ENCODE measurements around the gene PHLDA3.
A peak's percentile ranks its signal among the peaks of the same experiment; 100 is the strongest.
"Not testable (repeated sequence)": the region's sequence is repeated elsewhere in the genome, so short reads cannot be mapped to it uniquely, and the experiment has no call there.

The PHLDA3 gene

GRCh38 chr1:201486187-201486586 lies 17.2 kb upstream of the PHLDA3 start:
- no peak for DNase-seq (ENCODE audit: low spot score)

- DNase-seq (ENCODE audit: low spot score), result no peak
These were observed 16.3 kb upstream of the PHLDA3 start for GRCh38 chr1:201485184-201485774.

- no peak for DNase-seq (ENCODE audit: low spot score)
These were observed 14.5 kb upstream of the PHLDA3 start for GRCh38 chr1:201483373-201483949.

- no peak for DNase-seq (ENCODE audit: low spot score)
These were observed 13.8 kb upstream of the PHLDA3 start for GRCh38 chr1:201482755-201483154.

- DNase-seq (ENCODE audit: low spot score), result peak; percentile 42
These were observed 12.9 kb upstream of the PHLDA3 start for GRCh38 chr1:201481761-201482493.

GRCh38 chr1:201481004-201481380 lies 12.0 kb upstream of the PHLDA3 start:
- DNase-seq (ENCODE audit: low spot score), result no peak

GRCh38 chr1:201480231-201481003 lies 11.4 kb upstream of the PHLDA3 start:
- peak; percentile 82 for DNase-seq (ENCODE audit: low spot score)

- no peak for DNase-seq (ENCODE audit: low spot score)
These were observed 10.3 kb upstream of the PHLDA3 start for GRCh38 chr1:201479201-201479730.

- DNase-seq (ENCODE audit: low spot score), result not testable (repeated sequence)
These were observed 9.7 kb upstream of the PHLDA3 start for GRCh38 chr1:201478666-201479065.

GRCh38 chr1:201476670-201477344 lies 7.8 kb upstream of the PHLDA3 start:
- peak; percentile 68 for DNase-seq (ENCODE audit: low spot score)

GRCh38 chr1:201475915-201476669 lies 7.1 kb upstream of the PHLDA3 start:
- no peak for DNase-seq (ENCODE audit: low spot score)

GRCh38 chr1:201475130-201475529 lies 6.1 kb upstream of the PHLDA3 start:
- DNase-seq (ENCODE audit: low spot score), result peak; percentile 63

- no peak for DNase-seq (ENCODE audit: low spot score)
These were observed 4.3 kb upstream of the PHLDA3 start for GRCh38 chr1:201473296-201473695.

GRCh38 chr1:201472321-201472720 lies 3.3 kb upstream of the PHLDA3 start:
- DNase-seq (ENCODE audit: low spot score), result not testable (repeated sequence)

- DNase-seq (ENCODE audit: low spot score), result no peak
These were observed 2.8 kb upstream of the PHLDA3 start for GRCh38 chr1:201471772-201472171.

GRCh38 chr1:201470581-201470980 lies 1.6 kb upstream of the PHLDA3 start:
- DNase-seq (ENCODE audit: low spot score), result no peak

- DNase-seq (ENCODE audit: low spot score), result no peak
These were observed 672 bp upstream of the PHLDA3 start for GRCh38 chr1:201469645-201470074.

GRCh38 chr1:201468501-201468843 lies 516 bp downstream of the PHLDA3 start:
- DNase-seq (ENCODE audit: low spot score), result no peak

- DNase-seq (ENCODE audit: low spot score), result peak; percentile 74
These were observed 2.5 kb downstream of the PHLDA3 start for GRCh38 chr1:201466492-201466891.

- DNase-seq (ENCODE audit: low spot score), result no peak
These were observed 3.2 kb downstream of the PHLDA3 start for GRCh38 chr1:201465698-201466290.

- peak; percentile 46 for DNase-seq (ENCODE audit: low spot score)
These were observed 5.9 kb downstream of the PHLDA3 start for GRCh38 chr1:201463071-201463552.
